NAMALWA (cell line): Measurements from ENCODE around the gene LOC128125822.
A peak's percentile ranks its signal among the peaks of the same experiment; 100 is the strongest.

Experiments
- DNase-seq: peaks from one replicate; pipeline ENCODE4 v3.0.0-alpha.2; 2015; ENCODE audit warnings: low spot score

LOC128125822 gene

GRCh38 chr6:63556369-63556768, 15.9 kb upstream of the LOC128125822 start:
- DNase-seq: no peak

DNA sequence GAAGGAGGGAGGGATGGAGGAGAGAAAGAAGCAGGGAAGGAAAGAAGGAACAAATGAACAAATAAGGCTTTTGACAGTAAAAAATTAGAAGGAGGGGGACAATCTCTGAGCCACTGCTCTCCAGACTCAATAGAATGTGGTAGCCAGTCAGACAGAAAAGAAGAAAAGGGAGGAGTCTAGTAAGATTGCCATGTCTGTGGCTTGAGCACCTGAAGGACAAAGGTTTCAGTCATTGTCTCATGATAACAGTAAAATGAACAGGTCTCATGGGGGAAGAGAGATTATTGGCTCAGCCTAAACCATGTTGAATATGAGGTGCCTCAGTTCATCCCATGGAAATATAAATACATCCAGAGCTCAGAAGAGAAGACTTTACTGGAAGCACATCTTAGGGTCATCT, 14.0 kb upstream of the LOC128125822 start:
- no peak for DNase-seq

GRCh38 chr6:63560801-63561287, 11.4 kb upstream of the LOC128125822 start:
- no peak for DNase-seq

- no peak for DNase-seq
Observed at GRCh38 chr6:63561288-63561687, 11.0 kb upstream of the LOC128125822 start.

GRCh38 chr6:63563235-63563634, 9.0 kb upstream of the LOC128125822 start:
- no peak for DNase-seq

GRCh38 chr6:63565058-63565726, 7.1 kb upstream of the LOC128125822 start:
- no peak for DNase-seq

DNA sequence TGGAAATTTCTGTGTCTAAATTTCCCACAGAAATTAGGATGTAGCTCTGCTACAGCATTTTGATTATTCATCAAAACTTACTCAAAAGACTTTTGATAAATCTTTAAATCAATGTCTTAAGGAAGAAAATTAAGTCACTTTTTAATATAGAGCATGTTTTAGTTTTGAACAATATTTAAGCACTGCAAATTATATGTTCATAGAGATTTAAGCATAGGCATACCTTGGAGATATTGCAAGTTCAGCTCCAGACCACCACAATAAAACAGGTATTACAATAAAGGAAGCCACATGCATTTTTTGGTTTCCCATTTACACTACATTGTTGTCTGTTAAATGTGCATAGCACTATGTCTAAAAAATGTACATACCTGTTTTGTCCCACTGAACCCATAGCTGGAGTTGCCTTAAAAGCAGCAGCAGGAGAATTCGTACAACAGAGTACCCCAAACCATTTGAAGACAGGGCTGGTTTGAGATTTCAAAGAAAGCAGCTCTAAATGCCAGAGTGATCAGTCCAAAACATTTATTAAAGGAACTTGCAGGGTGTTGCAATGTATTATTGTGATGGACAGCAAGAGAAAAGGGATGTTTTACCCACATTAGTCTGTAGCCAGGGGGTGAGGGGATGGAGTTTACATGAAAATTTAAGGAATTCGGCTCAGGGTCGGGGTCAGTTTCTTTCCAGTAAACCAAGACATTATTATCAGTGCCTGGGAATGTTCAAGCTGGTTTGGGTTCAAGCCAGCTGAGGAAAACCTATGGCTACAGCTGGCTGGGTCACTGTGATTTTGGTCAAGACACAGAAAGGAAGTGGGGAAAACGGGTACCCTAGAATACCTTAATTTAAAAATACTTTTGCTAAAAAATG, 6.3 kb upstream of the LOC128125822 start:
- DNase-seq: no peak

DNA sequence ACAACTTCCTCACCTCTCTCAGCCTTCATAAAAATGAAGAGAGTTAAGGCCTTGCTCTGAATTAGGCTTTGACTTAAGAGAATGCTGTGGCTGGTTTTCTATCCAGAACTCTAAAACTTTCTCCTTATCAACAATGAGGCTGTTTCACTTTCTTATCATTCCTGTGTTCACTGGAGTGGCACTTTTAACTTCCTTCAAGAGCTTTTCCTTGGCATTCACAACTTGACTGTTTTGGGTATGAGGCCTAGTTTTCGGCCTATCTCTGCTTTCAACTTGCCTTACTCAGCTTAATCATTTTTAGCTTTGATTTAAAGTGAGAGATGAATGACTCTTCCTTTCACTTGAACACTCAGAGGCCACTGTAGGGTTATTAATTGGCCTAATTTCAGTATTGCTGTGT, 4.3 kb upstream of the LOC128125822 start:
- no peak for DNase-seq

DNA sequence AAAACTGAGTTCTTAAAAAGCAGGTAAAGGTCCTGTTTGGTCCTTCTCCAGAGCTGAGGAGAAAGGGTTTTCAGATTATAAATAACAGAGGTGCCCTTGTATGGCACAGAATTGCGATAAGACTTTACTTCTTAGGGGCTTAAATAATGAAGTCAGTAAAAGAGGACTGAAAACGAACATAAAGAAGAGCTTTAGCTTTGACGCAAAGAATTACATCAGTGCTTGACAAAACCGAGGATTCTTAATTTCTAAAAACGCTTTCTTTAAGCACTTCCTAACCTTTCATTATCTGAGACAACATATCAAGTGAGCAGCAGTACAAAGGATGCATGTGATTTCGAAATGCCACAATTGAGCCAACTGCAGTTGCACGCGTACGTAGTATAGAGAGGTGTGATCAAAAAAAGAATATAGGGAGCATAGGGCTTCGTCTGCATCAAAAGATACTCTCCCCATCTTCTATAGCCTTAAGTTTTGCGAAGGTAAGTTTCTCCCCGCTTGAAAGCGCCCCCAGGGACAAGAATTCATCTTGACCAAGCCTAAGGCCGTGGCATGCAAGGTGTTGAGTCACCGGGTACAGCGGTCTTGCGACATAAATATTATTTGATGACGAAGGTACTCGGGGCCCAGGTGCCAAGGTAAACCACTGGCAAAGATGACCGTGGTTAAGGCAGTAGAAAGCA, 778 bp upstream of the LOC128125822 start:
- no peak for DNase-seq

DNA sequence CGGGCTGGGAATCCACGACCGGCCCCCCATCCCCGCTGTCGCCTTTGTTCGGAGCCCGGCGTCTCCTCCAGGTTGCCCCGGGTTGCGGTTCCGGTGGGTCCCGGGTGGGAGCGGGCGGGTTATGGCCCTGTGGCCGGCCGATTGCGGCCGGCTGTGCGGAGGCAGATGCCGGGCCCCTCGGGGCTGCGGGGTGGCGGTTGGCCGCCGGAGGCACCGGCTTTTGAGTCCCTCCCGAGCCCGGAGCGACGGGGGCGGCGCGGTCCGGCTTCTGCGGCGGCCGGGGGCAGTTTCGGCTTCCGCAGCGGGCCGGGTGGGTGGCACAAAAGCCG, 431 bp downstream of the LOC128125822 start:
- no peak for DNase-seq

DNA sequence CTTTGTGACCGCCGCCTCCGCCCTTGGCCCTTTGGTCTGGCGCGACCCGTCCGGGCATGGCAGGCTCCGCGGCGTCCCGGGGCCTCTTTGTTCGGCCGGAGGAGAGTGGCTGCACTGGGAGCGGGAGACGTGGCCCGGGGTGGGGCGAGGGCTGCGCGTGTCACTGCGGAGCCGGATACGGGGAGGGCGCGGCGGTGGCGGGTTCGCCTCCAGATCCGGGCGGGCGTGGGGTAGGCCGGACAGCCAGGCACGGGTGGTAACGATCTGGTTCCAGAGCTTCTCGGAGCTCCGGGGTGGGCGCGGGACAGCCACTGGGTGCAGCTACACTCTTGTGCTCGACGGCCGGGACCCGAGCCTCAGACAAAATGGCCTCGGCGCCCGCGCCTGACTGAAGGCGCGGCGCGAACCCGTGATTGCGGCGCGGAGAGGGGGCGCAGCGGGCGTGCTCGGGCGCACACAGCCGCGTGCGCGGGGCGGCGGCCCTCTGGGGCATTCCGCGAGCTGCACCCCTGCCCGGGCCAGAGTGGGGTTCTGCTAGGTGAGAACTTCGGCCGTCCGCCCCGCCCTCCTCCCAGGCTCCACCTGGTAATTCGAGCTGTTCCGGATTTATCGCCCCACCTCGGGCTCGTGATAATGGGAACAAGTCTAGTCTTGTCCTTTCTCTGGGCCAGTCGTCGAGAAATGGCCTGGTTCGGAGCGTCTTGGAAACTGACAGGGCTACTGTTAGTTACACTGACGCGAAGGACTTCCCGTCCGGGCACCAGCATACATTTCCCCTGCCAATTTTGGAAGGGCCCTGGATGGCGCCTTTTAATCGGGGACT, 1.0 kb downstream of the LOC128125822 start:
- peak; percentile 76 for DNase-seq

GRCh38 chr6:63573899-63574553, 1.7 kb downstream of the LOC128125822 start:
- DNase-seq: peak; percentile 76

GRCh38 chr6:63574554-63574900, 2.2 kb downstream of the LOC128125822 start:
- no peak for DNase-seq

GRCh38 chr6:63576147-63576772, 4.0 kb downstream of the LOC128125822 start:
- no peak for DNase-seq

DNA sequence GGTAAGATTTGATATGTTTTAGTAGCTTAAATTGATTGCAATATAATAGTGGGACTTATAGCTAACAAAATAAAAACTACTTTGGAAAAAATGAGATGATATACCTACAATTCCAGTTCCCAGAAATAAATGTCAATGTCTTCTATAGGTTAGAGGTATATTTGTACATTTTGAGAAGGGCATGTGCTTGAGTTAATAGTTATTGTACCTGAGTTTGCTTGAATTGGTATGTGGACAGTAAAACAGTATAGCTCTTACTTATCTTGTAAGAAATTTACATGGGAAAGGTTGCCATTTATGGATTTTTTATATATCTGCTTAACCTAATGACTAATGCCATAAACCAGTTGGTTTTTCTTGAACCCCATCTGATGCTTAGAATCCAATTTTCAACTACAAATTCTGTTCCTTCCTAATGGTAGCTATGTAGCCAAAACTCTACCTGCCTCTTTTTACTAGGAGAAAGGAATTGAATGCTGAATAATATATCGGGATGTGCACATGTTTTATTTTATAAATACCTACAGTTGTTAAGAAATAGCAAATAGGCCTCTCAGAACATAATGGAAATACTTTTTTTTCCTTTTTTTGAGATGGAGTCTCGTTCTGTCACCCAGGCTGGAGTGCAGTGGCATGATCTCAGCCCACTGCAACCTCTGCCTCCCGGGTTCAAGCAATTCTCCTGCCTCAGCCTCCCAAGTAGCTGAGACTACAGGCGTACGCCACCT, 4.9 kb downstream of the LOC128125822 start:
- no peak for DNase-seq

GRCh38 chr6:63578757-63579156, 6.5 kb downstream of the LOC128125822 start:
- DNase-seq: no peak

GRCh38 chr6:63579937-63580703, 7.8 kb downstream of the LOC128125822 start:
- DNase-seq: no peak

- no peak for DNase-seq
Observed at GRCh38 chr6:63580704-63580961, 8.4 kb downstream of the LOC128125822 start.

DNA sequence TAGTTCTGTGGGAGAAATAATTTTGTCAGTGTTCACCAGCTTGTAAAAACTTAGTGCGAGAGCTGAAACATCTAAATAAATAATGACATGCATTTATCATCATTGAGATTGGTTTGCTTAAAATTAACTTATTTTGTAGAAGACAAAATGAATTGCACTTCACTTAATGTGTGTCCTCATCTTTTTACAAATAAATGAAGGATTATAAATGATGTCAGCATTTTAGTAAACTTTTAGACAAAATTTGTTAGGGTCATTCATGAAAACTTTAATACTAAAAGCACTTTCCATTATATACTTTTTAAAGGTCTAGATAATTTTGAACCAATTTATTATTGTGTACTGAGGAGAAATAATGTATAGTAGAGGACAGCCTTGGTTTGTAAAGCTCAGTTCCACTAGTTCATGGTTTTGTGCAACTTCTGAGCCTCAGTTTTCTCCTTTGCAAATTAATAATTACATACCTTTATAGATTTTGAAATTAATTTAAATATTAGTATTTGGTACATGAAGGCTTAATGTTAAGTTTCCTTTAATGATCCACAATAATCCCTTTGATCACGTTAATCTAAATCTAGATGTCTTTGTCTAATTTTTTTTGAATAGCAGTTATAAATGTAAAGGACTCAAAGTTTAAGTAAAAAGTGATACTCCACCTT, 9.2 kb downstream of the LOC128125822 start:
- DNase-seq: no peak
